ENCODE results near the gene TP73. TPM values are rescaled to one million over a fixed set of nuclear protein-coding genes. Genes with fewer than 3 reads are reported as not detected.

The TP73 gene
- total RNA-seq, 1 experiment from 2014 or later = 10.0 TPM

- ChIA-PET POLR2A (ENCODE audit: low non-redundant PET) (no interaction called here), CTCF (no interaction called here)
- Histone ChIP-seq H3K36me3 (ENCODE audit: insufficient read depth, low read length, poor library complexity, severe bottlenecking) (no peaks in the 10 kb centered on the region), H3K9me3 (ENCODE audit: low read depth, low read length, poor library complexity, severe bottlenecking) (no peaks in the 10 kb centered on the region), H3K27me3 (replicated peaks; ENCODE audit: insufficient read depth, low read depth, low read length, poor library complexity) (no peaks in the 10 kb centered on the region), H3K4me3 (ENCODE audit: low read depth, low read length, poor library complexity, severe bottlenecking) (no peak overlapping the region), H3K4me1 (ENCODE audit: insufficient read depth, low read length, poor library complexity, severe bottlenecking) (no peaks in the 10 kb centered on the region), H3K27ac (ENCODE audit: low read depth, low read length, poor library complexity, severe bottlenecking) (no peak overlapping the region)
- no peak for TF ChIP-seq CTCF (conservative IDR thresholded peaks at IDR 0.05; ENCODE audit: low read depth, low read length)
- TF ChIP-seq EZH2 (IDR thresholded peaks at IDR 0.05; ENCODE audit: borderline replicate concordance, low read depth, low read length, poor library complexity, severe bottlenecking) = no peak
- no peak for DNase-seq (ENCODE audit: low spot score)
- BruUV-seq (replicated peaks) = no TSS peak
- intact Hi-C loops (cut with micrococcal nuclease; ENCODE audit: unreplicated experiment) = loop anchor here (2.0 kb wide), 1 partner anchor 235 kb away; no protein-coding TSS in a partner anchor
Observed at GRCh38 chr1:3725366-3725765, 73.0 kb downstream of the TP73 start.

GRCh38 chr1:3727042-3727824 lies 74.9 kb downstream of the TP73 start:
- no peak overlapping the region for H3K4me3 ChIP-seq (ENCODE audit: low read depth, low read length, poor library complexity, severe bottlenecking)
- H3K27me3 ChIP-seq (replicated peaks; ENCODE audit: insufficient read depth, low read depth, low read length, poor library complexity) = no peaks in the 10 kb centered on the region
- H3K4me1 ChIP-seq (ENCODE audit: insufficient read depth, low read length, poor library complexity, severe bottlenecking) = no peaks in the 10 kb centered on the region
- TF ChIP-seq CTCF (conservative IDR thresholded peaks at IDR 0.05; ENCODE audit: low read depth, low read length) = peak; percentile 48
- no peak for TF ChIP-seq EZH2 (IDR thresholded peaks at IDR 0.05; ENCODE audit: borderline replicate concordance, low read depth, low read length, poor library complexity, severe bottlenecking)
- H3K27ac ChIP-seq (ENCODE audit: low read depth, low read length, poor library complexity, severe bottlenecking) = no peak overlapping the region
- no TSS peak for BruUV-seq (replicated peaks)
- CTCF ChIA-PET = interaction anchor here (0.7 to 1.2 kb wide), 3 partner anchors 9 to 274 kb away, joined by 3 to 13 read pairs (median 3); no protein-coding TSS in a partner anchor
- H3K36me3 ChIP-seq (ENCODE audit: insufficient read depth, low read length, poor library complexity, severe bottlenecking) = no peaks in the 10 kb centered on the region
- DNase-seq (ENCODE audit: low spot score) = peak; percentile 30
- POLR2A ChIA-PET (ENCODE audit: low non-redundant PET) = no interaction called here
- no peaks in the 10 kb centered on the region for H3K9me3 ChIP-seq (ENCODE audit: low read depth, low read length, poor library complexity, severe bottlenecking)
- intact Hi-C loops (cut with micrococcal nuclease; ENCODE audit: unreplicated experiment) = no loop called here

GRCh38 chr1:3727825-3728776 lies 75.8 kb downstream of the TP73 start:
- H3K9me3 ChIP-seq (ENCODE audit: low read depth, low read length, poor library complexity, severe bottlenecking) = no peaks in the 10 kb centered on the region
- H3K27me3 ChIP-seq (replicated peaks; ENCODE audit: insufficient read depth, low read depth, low read length, poor library complexity) = no peaks in the 10 kb centered on the region
- no TSS peak for BruUV-seq (replicated peaks)
- no peaks in the 10 kb centered on the region for H3K36me3 ChIP-seq (ENCODE audit: insufficient read depth, low read length, poor library complexity, severe bottlenecking)
- no peaks in the 10 kb centered on the region for H3K4me1 ChIP-seq (ENCODE audit: insufficient read depth, low read length, poor library complexity, severe bottlenecking)
- intact Hi-C loops (cut with micrococcal nuclease; ENCODE audit: unreplicated experiment) = no loop called here
- POLR2A ChIA-PET (ENCODE audit: low non-redundant PET) = no interaction called here
- H3K27ac ChIP-seq (ENCODE audit: low read depth, low read length, poor library complexity, severe bottlenecking) = no peak overlapping the region
- CTCF ChIA-PET = interaction anchor here (0.7 to 1.2 kb wide), 3 partner anchors 10 to 275 kb away, joined by 3 to 13 read pairs (median 3); no protein-coding TSS in a partner anchor
- no peak for DNase-seq (ENCODE audit: low spot score)
- no peak overlapping the region for H3K4me3 ChIP-seq (ENCODE audit: low read depth, low read length, poor library complexity, severe bottlenecking)
- TF ChIP-seq CTCF (conservative IDR thresholded peaks at IDR 0.05; ENCODE audit: low read depth, low read length) (no peak), EZH2 (IDR thresholded peaks at IDR 0.05; ENCODE audit: borderline replicate concordance, low read depth, low read length, poor library complexity, severe bottlenecking) (no peak)

Data from A673 (cell line).